ENCODE results near the gene ADARB1.

Gene ADARB1

DNA sequence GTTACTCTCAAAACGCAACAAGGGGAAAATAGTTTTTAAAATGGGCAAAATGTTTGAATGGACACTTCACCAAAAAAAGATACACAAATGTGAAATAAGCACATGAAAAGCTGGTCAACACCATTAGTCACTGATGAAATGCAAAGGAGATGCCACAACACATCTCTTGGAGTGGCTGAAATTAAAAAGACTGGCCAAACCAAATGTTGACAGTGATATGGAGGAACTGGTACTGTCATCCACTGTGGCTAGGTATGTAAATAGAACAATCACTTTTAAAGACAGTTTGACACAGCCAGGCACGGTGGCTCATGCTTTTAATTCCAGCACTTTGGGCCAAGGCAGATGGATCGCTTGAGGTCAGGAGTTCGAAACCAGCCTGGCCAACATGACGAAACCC is 122.2 kb downstream of the ADARB1 start:
- no peak for DNase-seq (ENCODE audit: extremely low spot score)
- TF ChIP-seq, protein P1, sequence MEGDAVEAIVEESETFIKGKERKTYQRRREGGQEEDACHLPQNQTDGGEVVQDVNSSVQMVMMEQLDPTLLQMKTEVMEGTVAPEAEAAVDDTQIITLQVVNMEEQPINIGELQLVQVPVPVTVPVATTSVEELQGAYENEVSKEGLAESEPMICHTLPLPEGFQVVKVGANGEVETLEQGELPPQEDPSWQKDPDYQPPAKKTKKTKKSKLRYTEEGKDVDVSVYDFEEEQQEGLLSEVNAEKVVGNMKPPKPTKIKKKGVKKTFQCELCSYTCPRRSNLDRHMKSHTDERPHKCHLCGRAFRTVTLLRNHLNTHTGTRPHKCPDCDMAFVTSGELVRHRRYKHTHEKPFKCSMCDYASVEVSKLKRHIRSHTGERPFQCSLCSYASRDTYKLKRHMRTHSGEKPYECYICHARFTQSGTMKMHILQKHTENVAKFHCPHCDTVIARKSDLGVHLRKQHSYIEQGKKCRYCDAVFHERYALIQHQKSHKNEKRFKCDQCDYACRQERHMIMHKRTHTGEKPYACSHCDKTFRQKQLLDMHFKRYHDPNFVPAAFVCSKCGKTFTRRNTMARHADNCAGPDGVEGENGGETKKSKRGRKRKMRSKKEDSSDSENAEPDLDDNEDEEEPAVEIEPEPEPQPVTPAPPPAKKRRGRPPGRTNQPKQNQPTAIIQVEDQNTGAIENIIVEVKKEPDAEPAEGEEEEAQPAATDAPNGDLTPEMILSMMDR (IDR thresholded peaks at IDR 0.05; ENCODE audit: control extremely low read depth, extremely low read depth, low read depth, missing control alignments) = no peak
- CTCF ChIA-PET = interaction anchor here (1.3 kb wide), 1 partner anchor 59 kb away, joined by 3 read pairs; no protein-coding TSS in a partner anchor
- POLR2A ChIA-PET = no interaction called here

- ChIA-PET POLR2A (no interaction called here), CTCF (no interaction called here)
- TF ChIP-seq, protein P1 (IDR thresholded peaks at IDR 0.05; ENCODE audit: control extremely low read depth, extremely low read depth, low read depth, missing control alignments) = no peak
- no peak for DNase-seq (ENCODE audit: extremely low spot score)
Observed at GRCh38 chr21:45199201-45199600, 124.8 kb downstream of the ADARB1 start.

GRCh38 chr21:45200031-45200430 is 125.7 kb downstream of the ADARB1 start:
- CTCF ChIA-PET = interaction anchor here (1.0 to 1.8 kb wide), 2 partner anchors 59 to 63 kb away, joined by 3 to 4 read pairs; no protein-coding TSS in a partner anchor
- TF ChIP-seq, protein P1 (IDR thresholded peaks at IDR 0.05; ENCODE audit: control extremely low read depth, extremely low read depth, low read depth, missing control alignments) = no peak
- DNase-seq (ENCODE audit: extremely low spot score) = no peak
- POLR2A ChIA-PET = no interaction called here

DNA sequence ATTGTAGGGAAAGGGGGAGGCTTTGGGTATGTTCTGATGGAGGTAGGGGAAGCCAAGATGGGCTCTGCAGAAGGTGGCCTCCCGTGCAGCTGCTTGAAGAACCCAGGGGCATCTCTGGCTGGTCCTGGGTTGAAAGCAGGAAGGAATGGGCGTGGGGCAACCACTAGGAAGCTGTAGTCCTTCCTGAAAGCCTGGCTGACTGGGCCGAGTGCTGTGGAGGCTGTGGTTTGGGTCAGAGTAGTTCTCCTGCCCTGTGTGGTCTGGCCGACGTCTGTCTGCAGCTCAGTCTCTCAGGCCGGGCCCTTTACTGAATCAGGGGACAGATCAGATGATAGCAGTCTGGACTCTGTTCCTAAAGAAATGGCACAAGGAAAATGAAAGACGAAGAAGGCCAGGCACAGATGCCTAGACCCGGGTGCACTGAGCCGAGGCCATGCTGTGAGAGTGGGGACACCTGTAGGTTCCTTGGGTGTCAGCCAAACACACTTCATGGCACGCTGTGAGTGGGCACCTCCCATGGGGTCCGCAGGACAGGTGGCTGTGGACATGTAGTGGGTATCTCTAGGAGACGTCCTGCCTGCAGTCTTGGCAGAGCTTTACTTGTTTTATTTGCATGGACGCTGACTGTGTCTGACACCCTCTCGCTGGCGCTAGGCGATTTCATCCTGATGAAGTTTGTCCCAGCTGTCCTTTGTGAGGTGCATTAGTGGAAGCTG is 126.4 kb downstream of the ADARB1 start:
- DNase-seq (ENCODE audit: extremely low spot score) = no peak
- TF ChIP-seq, protein P1 (IDR thresholded peaks at IDR 0.05; ENCODE audit: control extremely low read depth, extremely low read depth, low read depth, missing control alignments) = no peak
- POLR2A ChIA-PET = no interaction called here
- CTCF ChIA-PET = interaction anchor here (1.0 to 1.8 kb wide), 2 partner anchors 60 to 64 kb away, joined by 3 to 4 read pairs; no protein-coding TSS in a partner anchor

DNA sequence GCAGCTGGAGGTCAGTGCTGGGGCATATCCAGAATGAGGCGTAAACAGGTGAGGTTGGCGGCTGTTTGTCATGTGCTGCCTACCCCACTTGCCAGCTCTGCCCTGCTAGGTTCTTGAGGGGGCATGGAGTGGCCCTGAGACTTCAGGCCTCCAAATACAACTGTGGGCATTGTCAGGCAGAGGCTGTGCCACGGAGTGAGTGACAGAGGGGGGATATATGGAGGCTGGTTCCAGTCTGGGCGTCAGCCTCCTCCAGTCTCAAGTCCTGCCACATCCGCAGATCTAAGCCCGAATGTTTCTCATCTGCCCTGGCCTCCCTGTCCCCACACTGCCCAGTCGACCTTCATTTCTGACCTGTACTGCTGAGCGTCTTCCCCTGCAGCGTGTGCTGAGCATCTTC is 128.0 kb downstream of the ADARB1 start:
- TF ChIP-seq, protein P1 (IDR thresholded peaks at IDR 0.05; ENCODE audit: control extremely low read depth, extremely low read depth, low read depth, missing control alignments) = no peak
- ChIA-PET POLR2A (no interaction called here), CTCF (no interaction called here)
- no peak for DNase-seq (ENCODE audit: extremely low spot score)

- POLR2A ChIA-PET = no interaction called here
- DNase-seq (ENCODE audit: extremely low spot score) = no peak
- TF ChIP-seq, protein P1 (IDR thresholded peaks at IDR 0.05; ENCODE audit: control extremely low read depth, extremely low read depth, low read depth, missing control alignments) = no peak
- CTCF ChIA-PET = interaction anchor here (0.8 kb wide), 1 partner anchor 65 kb away, joined by 3 read pairs; no protein-coding TSS in a partner anchor
Observed at GRCh38 chr21:45202889-45203288, 128.5 kb downstream of the ADARB1 start.

Data from GM10248 (cell line).